ENCODE measurements around the gene CPSF6.

CPSF6 gene

DNA sequence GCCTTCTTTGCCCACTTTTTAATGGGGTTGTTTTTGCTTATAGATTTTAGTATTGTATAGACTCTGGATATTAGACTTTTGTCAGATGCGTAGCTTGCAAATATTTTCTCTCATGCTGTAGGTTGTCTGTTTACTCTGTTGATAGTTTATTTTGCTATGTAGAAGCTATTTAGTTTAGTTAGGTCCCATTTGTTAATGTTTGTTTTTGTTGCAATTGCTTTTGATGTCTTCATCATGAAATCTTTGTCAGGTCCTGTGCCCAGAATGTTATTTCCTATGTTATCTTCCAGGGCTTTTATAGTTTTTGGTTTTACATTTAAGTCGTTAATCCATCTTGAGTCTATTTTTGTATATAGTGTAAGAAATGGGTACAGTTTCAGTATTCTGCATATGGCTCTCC, 78.9 kb downstream of the CPSF6 start:
- DNase-seq = no peak
- Mint-ChIP-seq H3K4me1 (peaks cover 7% of the 10 kb centered on the region), H3K27me3 (peaks cover 13% of the 10 kb centered on the region), H3K9me3 (peaks cover 16% of the 10 kb centered on the region), H3K4me3 (no peak overlapping the region), H3K27ac (no peak overlapping the region), H3K36me3 (peaks cover 4% of the 10 kb centered on the region)
- CTCF ChIA-PET = no interaction called here

DNA sequence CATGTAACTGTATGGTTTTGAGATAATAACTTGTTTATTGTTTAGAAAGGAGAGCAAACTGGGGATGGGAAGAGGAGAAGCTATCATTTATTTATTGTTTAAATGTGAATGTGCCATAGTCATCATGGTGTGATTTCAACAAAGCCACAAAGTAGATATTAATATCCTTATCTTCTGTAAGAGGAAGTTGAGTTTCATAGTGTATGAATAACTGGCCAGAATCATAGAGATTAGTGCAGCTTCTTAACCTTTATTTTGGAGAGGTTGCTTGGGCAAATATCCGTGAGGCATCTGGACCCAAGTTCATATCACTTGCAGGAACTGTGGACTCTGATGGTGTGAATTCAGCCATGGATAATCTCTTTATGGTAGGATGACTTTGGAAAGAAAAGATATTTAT, 82.0 kb downstream of the CPSF6 start:
- Mint-ChIP-seq H3K9me3 (peaks cover 16% of the 10 kb centered on the region), H3K4me1 (peaks cover 20% of the 10 kb centered on the region), H3K36me3 (peaks cover 4% of the 10 kb centered on the region), H3K27me3 (peaks cover 13% of the 10 kb centered on the region), H3K27ac (no peak overlapping the region), H3K4me3 (no peak overlapping the region)
- DNase-seq = no peak
- CTCF ChIA-PET = no interaction called here

All from activated naive CD4-positive, alpha-beta T cell treated with anti-CD3 and anti-CD28 coated beads, Interleukin-2, amount 10 ng/mL, durations not matched to agents 7 days and 5 days (primary cell).